DMS 273 (cell line): ENCODE results near the gene KCNK13.
A peak's percentile ranks its signal among the peaks of the same experiment; 100 is the strongest.
"Not testable (repeated sequence)": the region's sequence is repeated elsewhere in the genome, so short reads cannot be mapped to it uniquely, and the experiment has no call there.

Experiments used
- DNase-seq: peaks from one replicate; lab custom pipeline; 2025; ENCODE audit not compliant: unreplicated experiment; lab: John Stamatoyannopoulos, UW

The KCNK13 gene

DNA sequence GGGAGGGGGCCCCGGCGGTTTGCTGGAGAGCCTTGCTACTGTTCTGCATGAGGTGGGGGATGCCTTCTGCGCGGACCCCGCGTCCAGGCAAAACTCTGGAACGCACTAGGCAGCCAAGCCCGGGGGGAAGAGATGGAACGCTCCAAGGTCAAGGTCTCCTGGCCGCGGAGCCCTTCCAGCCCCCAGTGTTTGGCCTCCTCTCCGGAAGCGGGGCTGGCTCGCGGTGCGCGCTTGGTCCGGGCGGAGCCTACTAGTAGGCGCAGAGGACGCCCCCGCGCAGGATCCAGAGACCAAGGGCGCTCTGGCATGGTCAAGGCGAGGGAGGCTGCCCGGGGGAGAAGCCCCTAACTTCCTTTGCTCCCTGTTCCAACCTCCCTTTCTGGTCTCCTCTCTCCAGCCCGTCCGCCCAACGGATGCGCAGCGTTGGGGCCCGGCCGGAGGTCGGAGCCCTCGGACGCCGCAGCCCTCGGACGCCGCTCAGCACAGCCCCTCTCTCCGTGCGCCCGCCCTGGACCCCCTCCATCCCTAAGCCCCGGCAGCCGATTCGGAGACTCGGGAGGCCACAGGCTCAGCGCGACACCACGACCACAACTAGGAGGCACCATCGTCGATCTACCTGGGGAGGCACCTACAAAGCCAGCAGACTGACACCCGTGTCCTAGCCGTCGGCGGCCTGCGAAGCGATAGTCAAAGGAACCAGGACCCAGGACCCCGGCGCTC, 669 bp upstream of the KCNK13 start:
- DNase-seq, result peak; percentile 68

DNA sequence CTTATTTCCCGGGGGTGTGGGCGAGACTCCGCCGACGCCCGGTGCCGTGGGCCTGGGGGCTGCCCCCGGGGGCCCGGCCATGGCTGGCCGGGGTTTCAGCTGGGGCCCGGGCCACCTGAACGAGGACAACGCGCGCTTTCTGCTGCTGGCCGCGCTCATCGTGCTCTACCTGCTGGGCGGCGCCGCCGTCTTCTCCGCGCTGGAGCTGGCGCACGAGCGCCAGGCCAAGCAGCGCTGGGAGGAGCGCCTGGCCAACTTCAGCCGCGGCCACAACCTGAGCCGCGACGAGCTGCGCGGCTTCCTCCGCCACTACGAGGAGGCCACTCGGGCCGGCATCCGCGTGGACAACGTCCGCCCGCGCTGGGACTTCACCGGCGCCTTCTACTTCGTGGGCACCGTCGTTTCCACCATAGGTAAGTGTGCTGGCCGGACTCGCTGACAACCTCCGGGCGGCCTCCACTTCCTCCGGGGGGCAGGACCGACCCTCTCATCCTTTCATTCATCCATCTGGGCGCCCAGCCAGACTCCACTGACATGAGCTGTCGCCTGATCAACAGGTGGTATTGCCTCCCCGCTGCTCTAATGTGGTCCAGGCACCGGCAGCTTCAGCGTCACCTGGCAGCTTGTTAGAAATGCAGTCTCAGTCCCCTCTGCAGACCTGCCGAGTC, 467 bp downstream of the KCNK13 start:
- DNase-seq, result peak; percentile 55

DNA sequence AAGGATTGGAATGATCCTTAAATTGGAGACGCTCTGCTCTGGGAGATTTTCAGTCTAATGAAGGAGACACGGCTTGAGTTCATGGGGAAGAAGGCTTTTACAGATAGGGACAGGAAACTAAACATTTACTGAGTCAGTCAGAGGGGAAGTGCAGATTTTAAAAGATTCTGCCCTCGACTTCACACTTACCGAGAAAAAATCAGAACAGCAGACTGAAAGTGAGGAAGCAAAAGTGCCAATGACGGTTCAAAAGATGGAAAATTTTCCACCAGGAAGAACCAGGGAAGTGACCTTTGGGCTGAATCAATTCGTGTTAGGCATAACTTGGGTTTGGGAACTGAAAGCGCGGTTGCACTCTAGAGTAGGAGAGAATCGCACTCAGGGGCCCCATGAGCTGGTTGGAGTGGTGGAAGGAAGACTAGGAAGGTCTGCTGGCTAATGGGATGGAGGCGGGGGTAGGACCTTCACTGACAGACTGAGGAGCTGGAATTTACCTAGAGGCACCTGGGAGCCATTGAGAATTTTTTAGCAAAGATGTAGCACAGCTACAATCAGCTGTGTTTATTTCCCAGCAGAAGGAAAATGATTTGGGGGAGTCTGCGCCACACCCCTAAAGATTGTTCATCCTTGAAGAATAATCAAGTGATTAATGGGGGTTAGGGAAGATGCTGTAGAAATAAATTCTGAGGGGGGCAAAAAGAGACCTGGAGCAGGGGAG, 1.2 kb downstream of the KCNK13 start:
- DNase-seq, result no peak

DNA sequence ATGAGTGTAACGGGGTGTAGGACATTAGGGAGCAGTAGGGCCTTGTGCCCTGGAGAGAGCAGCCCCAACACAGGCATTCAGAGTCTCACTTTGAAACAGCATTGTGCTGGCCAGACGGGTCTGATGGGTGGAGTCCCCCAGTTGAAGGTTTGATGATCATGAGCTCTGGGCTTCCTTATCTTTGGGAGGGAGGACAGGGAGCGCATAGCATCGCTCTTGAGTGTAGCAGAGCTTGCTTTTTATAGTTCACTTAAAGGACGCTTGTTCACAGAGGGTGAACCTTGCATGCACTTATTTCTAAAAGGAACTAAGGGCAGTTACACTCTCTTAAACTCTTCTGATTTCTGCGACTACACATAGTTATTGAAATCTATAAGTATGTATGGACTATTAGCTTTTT, 10.6 kb downstream of the KCNK13 start:
- no peak for DNase-seq

DNA sequence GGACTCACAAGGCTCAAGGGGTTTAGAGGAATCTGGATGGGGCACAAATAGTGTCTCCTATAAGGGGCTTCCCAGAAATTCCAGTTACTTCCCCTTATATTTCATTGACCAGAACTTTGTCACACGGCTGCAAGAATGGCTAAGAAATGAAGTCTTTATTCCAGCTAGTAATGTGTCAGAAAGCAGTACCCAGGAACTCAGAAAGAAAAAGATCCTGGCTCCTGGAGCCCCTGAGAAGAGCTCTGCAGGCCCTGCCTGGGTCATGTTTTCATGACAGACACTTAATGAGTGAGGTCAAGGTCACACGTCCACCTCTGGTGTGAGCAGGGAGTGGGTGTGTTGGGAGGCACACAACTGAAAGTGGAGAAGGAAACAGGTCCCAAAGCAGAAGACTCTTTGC, 17.8 kb downstream of the KCNK13 start:
- no peak for DNase-seq

DNA sequence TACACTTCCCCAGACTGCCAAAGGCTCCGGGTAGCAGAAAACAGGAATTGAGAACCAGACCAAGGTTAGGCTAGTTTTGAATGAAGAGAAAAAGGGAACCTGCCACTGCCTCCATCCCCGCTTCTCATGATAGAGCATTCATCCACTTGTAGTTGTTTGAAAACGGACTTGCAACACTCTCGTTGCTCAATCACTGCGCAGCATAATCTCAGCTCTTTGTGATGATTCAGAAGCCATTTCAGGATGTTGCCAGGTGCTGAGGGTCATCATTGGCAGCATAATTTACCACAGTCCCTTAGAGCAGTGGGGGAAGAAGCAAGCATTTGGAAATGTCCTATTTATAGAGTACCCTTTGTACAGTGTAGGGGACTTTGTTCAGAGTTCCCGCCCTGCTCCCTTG, 25.6 kb downstream of the KCNK13 start:
- DNase-seq, result no peak

DNA sequence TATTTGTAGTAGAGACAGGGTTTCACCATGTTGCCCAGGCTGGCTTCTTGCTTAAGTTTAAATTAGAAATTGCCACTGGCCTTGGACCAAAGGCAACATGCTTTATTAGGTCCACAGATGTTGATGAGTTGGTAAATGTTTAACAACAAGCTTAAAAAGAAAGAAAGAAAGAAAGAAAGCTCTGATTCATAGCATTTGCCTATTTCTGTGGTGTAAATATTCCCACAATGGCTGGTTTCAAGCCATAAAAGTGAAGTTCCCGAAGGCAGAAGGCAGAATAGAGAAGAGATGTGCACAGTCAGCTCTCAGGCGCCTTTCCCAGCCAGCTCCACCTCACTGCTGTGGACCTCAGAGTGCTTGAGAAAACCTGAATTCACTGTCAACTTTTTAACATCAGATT, 26.4 kb downstream of the KCNK13 start:
- no peak for DNase-seq

DNA sequence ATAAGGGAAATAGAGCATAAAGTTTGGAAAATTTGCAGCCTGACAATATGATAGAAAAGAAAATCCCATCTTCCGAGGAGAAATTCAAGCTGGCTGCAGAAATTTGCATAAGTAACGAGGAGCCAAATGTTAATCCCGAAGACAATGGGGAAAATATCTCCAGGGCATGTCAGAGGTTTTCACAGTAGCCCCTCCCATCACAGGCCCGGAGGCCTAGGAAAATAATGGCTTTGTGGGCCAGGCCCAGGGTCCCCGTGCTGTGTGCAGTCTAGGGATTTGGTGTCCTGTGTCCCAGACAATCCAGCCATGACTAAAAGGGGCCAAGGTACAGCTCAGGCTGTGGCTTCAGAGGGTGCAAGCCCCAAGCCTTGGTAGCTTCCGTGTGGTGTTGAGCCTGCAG, 27.7 kb downstream of the KCNK13 start:
- not testable (repeated sequence) for DNase-seq

DNA sequence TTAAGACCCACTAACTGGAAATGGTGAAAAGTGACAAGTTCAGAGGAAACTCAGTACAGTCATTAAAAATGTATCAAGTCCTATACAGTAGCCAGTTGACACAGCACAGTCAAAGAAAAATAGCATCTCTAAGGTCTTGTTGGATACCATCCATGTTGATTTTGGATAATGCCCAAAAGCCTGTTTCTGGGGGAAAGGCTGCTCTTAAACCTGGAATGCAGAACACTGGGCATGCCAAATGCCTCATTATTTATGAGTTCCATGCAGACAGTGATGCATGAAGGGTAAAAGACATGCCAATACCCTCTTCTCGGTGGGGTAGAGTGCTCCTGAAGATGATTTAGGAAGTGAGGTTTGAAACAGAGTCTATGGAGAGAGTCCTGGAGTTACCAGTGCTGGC, 29.6 kb downstream of the KCNK13 start:
- peak; percentile 77 for DNase-seq

DNA sequence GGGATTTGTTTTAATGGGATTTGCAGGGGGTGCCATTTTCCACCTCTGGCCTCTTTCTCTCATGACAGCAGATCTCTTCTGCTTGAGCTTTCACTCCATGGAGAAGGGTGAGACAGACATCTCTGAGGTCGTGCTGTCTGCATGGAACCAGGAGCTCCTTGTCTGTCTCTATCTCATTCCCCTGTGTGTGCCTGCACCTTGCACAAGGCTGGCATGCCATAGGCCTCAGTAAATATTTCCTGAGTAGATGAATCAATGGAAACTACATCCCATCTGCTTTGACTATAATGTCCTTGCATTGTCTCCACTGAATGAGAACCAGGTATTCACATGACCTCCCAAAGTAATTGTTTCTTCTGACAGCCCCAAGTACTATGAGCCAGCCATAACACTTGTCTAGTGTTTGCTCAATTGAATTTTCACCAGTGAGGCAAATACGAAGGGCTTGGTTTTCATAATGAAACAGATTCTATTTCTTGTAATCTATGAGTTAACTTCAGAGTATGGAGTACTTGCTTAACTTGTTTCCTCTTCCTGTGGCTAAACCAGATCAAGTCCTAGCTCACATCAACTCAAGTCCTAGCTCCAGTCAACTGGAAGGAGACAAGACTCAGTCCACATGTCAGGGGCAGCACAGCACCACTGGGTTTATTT, 32.3 kb downstream of the KCNK13 start:
- DNase-seq, result no peak

DNA sequence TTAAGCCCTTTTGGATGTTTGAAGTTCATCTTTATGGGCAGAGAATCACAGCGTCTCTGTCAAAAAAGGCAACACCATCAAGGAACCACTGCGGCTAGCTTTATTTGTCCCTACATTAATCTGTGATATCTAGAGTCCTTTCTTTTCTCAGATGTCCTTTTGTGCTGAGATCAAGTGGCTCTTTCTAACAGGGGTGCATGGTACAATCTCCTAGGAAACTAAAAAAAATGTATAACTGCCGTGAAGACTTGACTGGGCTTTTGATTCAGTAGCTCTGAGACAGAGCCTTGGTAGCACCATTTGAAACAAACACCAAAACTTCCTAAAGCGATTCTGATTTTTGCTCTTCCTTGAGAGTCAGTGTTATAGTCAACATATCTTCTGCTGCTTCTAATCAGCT, 33.3 kb downstream of the KCNK13 start:
- no peak for DNase-seq

DNA sequence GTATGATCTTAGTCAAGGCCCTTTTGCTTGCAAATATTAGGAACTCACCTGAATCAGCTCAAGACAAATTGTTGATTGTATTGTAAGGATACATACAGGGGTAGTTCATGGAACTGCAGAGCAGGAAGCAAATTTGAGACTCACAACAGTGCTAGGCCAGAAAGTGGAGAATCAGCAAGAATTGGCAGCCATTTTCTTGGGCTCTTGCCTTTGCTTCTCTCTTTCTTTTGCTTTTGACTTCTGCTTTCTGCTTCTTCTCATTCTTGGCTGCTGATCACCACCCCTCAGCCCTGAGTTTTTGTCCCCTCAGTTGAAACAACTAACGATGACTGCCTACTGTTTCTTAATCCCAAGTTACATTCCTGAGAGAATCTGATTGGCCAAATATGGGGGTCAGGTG, 34.8 kb downstream of the KCNK13 start:
- no peak for DNase-seq

DNA sequence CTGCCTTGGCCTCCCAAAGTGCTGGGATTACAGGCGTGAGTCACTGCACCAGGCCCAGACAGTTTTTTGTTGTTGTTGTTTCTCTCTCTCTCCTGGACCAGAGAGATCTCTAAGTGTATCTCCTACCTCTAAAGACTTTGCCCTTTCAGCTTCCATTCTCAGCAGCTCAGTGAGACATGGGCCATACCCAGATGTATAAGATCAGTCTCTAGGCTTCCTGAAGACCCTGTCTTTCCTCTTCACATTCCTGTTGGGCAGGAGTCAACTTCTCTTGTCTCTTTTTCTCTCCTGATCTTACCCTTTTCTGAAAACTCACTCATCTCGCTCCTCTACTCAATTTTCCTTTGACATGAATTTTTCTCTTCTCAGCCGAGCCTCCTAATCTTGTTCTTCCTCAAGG, 42.0 kb downstream of the KCNK13 start:
- DNase-seq, result no peak

DNA sequence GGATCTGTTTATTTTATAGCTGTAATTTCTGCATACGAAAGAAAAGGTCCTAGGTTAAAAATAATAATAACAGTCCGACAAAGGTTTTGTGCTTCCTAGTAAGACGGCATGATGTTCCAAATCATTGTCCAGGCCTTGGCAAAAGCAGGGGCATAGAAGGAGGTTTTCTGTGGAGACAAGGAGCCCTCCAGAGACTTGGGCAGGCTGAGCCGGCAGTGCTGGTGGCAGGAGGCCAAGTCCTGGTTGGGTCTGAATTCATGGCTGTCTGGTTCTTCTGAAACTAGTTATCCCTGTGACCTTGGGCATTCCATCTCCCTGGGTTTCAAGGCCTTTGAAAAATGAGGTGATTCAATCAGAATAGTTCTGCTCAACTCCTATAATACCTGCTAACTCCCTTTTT, 44.0 kb downstream of the KCNK13 start:
- DNase-seq, result peak; percentile 23

DNA sequence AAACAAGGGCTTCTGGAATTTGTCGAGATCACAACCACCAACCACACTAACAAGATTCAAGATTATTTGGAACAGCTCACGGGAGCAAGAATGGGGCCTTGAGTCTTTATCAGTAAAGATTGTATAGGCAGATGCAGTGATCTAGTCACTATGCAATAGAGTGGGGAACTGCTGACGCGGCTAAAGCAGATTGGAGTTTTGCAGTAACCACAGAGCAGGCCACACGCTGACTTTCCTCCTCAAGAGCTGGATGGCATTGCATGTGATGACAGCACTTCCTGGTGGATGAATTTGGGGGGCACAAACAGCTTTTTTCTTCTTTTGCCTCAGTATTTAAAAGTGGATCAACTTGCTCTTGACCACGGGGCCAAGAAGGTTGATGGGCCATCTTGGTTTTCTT, 46.0 kb downstream of the KCNK13 start:
- no peak for DNase-seq

DNA sequence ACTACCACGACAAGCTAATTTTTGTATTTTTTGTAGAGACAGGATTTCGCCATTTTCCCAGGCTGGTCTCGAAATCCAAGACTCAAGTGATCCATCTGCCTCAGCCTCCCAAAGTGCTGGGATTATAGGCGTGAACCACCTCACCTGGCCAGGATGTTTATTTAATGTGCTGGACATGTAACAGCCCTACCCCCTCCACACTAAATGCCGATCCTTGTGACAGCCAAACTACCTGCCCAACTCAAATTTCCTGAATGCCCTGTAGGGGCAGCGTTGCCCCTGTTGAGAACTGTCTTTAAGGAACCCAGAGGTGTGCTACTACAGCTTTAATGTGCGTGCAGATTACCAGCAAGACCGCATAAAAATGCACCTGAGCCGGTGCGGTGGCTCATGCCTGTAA, 48.1 kb downstream of the KCNK13 start:
- peak; percentile 47 for DNase-seq

DNA sequence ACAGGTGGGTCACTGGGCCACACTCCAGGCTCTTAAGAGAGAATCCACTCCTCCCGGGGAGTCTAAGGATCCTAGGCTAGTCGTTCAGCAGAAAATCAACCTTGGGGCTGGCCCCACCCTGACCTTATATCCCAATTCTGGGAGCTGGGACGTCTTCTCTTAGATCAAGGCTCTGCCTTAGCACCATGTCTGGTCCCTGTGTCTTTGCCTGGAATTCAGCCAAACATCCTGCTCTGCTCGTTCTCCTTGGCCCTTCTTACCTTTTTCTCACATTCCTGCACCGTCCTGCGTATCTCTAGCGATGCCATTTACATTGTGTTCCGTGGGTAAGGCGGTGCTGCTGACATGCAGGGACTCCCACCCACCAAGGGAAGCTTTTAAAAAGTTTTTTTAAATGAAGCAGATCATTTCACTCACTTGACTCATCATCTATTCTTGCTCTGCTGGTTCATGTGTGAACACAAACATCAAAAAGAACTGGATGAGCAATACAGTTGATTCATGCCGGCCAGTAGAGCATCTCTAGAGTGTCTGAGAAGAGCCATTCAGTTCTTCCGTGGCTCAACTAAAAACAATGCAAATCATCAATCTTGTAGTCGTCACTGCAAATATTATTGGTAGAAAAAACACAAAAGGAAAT, 50.2 kb downstream of the KCNK13 start:
- DNase-seq, result peak; percentile 11

DNA sequence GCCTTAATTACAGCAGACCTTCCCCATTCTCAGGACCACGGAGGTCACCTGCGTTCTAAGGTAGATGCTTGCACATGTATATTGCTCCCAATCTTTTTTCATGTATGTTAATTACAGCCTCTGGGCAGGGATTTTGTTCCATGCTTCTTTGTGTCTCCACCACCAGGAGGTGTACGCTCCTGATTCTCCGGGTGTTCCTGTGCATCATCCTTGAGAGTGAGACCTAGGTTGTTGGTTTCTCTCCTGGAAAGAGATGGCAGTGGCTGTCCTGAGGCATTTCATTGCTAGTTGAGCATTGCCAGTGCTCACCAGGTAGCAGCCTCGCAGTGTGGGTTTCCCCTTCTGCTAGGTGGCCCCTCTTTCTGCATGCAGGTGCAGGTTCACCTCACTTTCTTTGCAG, 52.8 kb downstream of the KCNK13 start:
- peak; percentile 55 for DNase-seq

DNA sequence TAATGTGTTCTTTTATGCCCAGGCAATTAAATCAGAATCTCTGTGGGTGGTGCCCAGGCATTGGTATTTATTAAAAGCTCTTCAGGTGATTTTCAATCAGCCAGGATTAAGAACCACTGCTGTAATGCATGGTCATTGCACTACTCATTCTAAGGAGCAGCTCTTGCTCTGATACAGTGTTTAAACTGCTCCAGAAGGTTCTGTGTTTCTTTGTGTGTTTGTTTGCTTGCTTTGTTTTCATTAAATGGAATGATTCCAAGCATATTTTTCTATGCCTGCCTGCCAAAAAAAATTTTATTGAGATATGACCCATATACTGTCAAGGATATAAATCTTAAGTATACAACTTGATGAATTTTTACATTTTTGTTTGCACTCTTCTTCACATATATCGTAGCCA, 54.0 kb downstream of the KCNK13 start:
- no peak for DNase-seq

DNA sequence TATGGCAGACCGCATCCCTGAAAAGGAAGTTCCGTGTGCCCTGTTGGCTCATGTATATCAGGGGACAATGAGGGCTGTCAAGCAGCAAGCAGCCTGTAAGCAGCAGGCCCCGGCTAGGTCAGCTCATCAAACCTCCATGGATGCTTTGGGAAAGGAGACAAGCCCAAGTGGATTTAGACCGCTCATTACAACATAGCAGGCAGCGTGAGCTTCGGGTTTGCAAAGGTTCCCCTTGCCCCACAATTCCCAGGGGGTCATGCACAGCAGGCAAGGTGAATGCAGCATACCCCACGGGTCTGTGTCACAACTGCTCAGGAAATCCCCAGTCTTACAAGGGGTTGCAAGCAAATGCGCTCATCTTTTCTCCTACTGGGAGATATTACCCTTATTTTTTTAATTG, 54.6 kb downstream of the KCNK13 start:
- DNase-seq, result no peak

DNA sequence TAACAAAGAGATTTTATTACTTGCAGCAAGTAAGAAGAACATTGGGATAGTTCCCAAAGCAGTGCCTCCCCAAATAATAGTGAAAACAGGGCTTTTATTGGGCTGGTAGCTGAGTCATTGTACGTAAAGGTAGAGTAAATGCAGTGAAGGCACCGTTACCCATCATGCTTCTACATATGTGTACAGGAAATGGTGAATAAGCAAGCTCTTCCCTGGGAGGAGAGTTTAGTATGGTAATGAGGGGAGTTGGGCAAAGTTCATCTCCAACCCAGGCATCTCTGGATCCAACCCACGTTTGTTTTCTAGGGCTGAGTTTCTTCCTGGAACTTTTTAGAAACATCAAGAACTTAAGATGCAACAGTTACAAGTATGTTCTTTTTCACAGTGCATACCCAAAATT, 56.2 kb downstream of the KCNK13 start:
- DNase-seq, result no peak
